GM21423 (cell line): ENCODE results near the gene MCRIP2.
"Not testable (repeated sequence)": the region's sequence is repeated elsewhere in the genome, so short reads cannot be mapped to it uniquely, and the experiment has no call there.

Experiments used
- ATAC-seq: cut with Tn5 transposase; IDR thresholded peaks from one replicate; pipeline ENCODE4 v1.9.1; 2021; ENCODE audit warnings: mild to moderate bottlenecking, moderate library complexity; ENCODE audit not compliant: unreplicated experiment

Gene MCRIP2, protein sequence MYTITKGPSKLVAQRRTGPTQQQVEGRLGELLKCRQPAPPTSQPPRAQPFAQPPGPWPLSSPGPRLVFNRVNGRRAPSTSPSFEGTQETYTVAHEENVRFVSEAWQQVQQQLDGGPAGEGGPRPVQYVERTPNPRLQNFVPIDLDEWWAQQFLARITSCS

DNA sequence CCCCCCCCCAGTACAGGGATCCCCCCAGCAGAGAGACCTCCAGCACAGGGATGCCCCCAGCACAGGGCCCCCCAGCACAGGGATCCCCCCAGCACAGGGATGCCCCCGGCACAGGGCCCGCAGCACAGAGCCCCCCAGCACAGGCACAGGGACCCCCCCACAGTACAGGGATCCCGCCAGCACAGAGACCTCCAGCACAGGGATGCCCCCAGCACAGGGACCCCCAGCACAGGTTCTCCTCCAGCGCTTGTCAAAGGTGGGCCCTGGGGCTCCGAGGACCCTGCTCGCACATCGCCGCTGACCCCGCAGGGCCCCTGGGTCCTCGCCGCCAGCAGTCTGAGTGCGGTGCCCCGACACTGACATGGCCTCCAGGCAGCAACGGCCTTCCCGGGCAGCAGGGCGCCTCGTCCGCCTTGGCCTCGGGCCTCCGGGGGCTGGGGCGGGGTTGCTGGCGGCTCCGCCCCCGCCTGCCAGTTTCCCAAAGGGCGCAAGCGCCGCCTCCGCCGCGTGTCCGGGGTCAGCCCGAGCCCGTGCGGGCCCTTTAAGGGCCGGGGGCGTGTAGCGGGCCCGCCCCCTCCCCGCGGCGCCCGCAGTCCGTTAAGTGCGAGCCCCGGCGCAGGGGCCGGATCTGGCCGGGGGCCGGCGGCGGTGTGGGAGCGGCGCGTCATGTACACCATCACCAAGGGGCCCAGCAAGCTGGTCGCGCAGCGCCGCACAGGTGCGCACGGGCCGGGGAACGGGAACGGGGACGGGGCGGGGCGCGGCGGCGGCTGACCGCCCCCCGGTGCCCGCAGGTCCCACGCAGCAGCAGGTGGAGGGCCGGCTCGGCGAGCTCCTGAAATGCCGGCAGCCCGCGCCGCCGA, at the start of gene MCRIP2:
MCRIP2 (plus strand) TSS at position 503 of the 863 bp plus-strand sequence; CDS start at position 667, 164 bp downstream.
- ATAC-seq, result peak; percentile 50

DNA sequence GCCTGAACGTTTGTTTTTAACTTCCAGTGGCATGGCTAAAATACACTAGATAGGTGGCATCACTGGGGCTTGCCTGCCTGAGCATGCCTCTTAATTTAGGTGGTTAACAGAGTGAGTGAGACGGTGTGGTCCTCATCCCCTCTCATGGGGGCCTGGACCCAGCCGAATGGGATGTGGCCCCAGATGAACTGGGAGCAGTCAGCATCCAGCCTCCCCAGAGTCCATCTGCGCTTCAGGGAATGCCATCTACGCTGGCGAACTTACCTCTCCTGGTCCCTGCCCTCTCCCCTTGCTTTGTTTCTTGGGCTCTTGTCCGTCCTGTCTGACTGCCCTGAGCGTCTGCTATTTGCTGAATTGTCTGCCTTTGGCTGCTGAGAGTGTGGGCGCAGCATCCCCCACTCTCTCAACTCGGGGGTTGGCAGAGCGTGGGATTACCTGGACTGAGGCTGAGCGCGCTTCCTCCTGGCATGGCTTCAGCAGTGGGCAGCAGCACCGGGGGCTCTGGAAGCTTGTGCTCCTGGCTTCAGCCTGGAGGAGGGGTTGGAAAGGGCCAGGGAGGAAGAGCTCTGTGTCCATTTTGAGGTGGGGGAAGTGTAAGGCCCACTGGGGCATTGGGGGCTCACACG, 49.6 kb upstream of the MCRIP2 start:
- ATAC-seq, result no peak

DNA sequence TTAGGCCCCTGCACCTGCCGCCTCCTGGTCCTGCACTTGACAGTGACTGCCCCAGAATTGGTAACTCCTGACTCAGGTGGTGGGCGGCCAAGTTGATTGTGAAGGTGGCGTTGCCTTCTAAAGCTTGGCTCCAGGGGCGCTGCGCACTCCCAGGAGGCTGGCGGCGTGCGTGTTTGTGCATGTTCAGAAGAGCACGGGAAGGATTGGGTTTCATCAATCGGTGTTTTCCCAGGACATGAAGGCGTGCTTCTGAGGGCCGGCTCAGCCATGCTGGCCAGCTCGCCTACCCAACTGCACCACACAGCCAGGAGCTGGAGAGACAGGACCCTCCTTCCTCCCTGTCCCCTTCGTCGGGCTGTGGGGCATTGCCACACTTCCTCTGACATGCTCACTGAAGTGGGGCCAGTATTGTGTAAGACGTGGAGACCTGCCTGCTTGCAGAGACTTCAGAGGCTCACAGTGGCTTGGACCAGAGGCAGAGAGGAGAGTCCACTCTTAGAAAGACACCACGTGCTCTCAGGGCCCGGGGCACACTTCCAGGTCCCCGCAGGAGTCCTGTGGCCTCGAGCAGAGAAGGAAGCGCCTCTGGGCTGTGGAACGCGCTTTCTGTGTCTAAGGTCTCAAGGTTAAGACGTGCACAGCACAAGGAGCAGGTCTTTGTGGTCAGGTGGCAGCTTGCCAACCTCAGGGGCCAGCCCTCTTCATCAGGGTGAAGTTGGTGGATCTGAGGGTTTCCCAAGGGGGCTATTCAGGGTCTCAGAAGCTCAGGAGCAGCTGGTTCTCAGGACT, 48.9 kb upstream of the MCRIP2 start:
- no peak for ATAC-seq

DNA sequence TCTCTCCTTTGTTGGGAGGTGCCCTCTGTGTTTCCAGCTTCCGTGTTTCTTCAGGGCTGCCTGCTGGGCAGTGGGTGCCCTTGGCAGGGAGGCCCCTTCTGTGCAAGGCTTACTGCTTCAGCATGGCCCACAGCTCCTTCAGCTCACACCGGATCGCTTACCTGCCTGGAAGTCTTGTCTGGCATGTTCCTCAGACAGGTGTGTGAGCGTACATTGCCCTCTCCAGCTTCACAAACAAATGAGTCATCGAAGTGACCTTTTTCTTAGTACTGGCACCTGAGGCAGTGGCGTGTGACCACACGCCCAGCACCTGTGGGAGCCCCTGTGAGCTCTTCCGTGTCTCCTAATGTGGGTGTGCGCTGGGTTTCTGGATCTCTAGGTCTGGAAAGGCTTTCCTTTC, 48.2 kb upstream of the MCRIP2 start:
- ATAC-seq, result no peak

DNA sequence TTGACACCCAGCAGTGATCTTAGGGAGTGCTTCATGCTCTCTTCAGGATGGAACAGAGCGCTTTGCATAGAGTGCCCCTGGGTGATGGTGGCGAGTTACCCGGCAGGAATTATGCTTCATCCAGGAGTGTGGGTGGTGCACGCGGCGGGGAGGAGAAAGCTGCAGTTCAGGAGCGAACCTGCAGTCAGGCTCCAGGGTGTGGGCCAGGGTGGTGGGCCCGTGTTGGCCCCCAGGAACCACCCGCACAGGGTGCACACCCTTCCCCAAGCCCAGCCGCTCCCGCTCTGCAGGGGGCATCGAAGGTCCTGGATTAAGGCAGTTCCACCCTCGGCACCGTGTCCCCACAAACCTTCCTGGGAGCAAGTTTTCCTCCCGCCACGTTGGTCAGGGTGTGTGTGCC, 47.8 kb upstream of the MCRIP2 start:
- no peak for ATAC-seq

DNA sequence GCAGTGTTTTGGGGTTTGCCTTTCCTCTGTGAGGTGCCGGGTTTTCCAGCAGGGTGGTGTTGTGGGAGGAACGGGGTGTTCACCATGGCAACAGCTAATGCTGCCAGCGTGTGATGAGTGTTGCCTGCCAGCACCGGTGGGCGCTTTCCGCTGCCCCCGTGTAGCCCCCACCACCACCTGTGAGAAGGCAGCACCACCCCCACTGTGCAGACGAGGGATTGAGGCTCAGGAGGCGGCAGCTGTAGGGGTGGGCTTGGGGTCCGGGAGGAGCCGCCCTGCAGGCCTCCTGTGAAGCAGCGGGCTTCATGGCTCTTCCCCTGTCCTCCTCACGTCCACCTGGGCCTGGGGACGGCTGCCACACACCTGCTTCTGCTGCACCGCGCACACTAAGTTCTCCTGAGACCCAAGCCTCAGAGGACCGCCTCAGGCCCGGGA, 46.5 kb upstream of the MCRIP2 start:
- no peak for ATAC-seq

DNA sequence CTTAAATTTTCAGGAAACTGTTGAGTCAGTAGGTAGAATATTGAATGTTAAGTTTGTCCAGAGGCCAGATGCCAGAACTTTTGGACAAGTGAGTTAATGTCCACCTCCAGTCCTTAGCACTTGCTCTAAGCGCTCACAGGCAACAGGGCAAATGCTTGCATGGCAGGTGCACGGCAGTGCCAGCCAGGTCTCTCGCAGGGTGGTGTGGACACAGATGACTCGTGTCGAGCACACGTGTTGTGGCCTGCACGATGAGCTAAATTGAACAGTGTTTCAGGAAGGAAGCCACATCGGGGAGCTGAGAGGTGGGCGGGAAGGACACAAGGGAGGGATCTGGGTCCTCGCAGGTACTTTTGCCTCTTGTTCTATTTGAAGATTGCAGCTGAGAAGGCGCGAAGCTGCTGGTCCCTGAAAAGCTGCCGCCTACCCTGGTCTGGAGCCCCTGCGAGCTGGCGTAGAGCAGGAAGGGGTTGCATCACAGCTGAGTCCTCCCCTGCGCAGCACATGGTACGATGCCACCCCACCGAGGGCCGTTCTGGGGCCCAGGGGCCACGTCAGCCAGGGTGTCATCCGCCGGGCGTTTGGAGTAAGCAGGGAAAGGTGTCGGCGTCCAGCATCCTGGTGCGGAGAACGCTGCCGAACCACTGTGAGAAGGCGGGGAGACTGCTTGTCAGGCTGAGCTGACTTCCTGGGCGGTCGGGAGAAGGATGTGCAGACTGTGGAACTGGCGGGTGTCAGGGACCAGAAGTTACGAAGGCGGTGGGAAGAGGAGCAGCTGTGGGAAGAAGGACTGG, 45.5 kb upstream of the MCRIP2 start:
- ATAC-seq, result no peak

DNA sequence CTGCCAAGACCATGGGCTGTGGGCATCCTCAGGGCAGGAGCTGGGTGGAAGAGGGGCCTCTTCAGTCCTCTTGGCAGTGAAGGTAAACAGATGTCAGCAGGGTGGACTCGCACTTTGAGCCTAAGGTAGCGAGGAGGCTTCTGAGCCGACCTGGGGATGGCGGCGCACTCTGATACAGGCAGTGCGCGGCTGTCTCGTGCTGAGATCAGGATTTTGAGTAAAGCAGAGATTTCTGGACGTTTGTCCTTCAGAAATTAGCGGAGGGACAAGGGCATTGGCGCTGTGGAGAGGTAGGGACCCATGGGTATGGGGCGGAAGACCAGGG, 44.9 kb upstream of the MCRIP2 start:
- ATAC-seq, result no peak

DNA sequence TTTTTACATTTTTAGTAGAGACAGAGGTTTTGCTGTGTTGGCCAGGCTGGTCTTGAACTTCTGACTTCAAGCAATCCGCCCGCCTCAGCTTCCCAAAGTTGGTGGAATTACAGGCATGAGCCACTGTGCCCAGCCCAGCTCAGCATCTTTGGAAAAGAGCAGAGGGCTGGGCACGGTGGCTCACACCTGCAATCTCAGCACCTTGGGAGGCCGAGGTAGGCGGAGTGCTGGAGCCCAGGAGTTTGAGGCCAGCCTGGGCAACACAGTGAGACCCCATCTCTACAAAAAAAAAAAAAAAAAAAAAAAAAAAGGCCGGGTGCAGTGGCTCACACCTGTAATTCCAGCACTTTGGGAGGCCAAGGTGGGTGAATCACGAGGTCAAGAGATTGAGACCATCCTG, 44.0 kb upstream of the MCRIP2 start:
- not testable (repeated sequence) for ATAC-seq

DNA sequence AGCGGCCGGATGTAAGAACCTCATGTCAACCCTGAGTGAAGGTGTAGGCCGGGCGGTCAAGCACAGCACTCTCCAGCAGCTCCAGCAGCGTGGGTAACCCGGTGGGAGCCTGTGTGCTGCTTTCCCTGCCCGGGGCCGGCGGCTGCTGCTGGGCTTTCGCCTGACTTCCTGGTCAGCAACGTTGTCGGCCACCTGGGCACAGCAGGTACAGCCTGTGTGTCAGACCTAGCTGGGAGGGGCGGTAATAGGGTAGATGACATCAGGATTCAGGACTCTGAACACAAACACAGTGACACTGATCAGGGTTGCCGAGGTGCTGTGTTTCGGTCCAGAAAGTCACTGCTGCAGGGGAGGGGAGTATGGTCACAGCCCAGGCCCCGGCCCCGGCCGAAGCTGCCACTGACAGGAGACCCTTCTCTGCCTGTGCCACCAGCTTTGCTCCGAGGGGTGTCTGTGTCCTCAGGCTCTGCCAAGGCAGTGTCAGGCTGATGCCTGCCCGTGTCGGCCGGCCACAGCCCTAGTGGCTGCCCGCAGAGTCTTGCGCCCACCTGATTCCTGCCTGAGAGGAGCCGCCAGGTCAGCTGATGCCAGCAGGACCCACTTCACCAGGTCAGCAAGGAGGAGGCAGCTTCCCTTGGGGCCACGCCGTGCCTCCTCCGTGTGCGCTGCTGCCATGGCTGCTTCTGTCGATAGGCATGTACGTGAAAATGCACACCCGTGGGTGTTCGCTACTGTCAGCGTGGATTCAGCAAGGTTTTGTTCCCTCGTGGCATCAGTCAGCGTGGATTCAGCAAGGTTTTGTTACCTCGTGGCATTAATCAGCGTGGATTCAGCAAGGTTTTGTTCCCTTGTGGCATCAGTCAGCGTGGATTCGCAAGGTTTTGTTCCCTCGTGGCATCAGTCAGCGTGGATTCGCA, 42.5 kb upstream of the MCRIP2 start:
- ATAC-seq, result no peak

DNA sequence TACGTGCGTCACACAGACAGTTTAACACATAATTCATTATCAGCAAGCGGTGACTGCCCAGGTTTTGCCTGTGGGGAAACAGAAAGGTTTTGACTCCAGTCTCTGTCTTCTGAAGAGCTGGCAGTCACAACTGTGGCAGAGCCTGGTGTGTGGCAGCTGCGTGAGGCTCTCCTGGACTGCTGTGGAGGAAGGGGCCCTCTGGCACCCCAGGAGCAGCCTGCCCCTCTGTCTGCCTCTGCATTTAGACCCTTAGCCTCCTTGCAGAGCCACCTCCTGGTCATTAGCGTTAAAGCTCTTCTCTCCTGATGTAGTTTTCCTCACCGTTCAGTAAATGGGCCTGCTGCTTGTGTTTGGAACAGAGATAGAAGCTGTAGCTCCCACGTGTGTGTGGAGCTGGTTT, 40.8 kb upstream of the MCRIP2 start:
- ATAC-seq, result no peak

DNA sequence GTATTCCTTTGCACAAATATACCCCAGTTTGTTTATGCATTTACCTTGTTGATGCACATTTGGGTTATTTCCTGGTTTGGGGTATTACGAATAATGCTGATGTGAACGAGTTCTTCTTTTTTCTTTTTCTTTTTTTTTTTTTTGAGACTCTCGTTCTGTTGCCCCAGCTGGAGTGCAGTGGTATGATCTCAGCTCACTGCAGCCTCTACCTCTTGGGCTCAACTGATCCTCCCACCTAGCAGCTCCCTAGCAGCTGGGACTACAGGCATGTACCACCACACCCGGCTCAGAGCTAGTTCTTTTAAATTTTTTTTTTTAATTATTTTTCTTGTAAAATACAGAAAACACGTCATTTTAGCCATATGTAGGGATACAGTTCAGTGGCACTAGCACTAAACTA, 37.7 kb upstream of the MCRIP2 start:
- ATAC-seq, result no peak

DNA sequence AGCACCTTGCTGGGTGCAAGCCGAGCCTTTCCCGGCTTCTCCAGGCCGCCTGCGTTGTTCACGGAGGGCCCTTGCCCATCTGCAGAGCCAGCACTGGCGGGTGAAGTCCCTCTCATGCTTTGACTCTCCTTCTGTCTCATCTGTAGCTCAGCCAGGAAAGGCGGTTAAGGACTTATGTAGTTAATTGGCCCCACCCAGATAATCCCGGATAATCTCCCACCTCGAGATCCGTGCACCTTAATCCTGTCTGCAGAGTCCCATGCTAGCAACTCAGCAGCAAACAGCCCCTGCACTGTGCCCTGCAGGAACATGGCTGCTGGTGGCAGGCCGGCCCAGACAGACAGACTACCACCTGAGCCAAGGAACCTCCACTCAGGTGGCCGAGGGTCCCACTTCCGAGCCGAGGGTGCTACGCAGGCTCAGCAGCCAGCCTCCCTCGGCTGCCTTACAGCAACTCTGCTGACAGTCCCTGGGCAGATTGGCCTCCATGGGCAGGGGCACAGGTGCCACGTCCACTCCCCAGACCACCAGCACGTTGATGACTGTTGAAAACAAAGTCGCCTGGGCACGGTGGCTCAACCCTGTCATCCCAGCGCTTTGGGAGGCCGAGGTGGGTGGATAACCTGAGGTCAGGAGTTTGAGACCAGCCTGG, 34.8 kb upstream of the MCRIP2 start:
- no peak for ATAC-seq

DNA sequence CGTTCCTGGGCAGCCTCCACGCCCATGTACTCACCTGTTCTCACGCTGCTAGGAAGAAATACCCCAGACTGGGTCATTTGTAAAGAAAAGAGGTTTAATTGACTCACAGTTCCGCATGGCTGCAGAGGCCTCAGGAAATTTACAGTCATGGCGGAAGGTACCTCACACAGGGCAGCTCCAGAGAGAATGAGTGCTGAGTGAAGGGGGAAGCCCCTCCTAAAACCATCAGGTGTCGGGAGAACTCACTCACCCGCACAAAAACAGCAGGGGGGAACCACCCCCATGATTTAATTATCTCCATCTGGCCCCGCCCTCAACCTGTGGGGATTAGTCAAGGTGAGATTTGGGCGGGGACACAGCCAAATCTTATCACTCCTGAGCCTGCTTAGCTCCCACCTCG, 33.6 kb upstream of the MCRIP2 start:
- no peak for ATAC-seq

DNA sequence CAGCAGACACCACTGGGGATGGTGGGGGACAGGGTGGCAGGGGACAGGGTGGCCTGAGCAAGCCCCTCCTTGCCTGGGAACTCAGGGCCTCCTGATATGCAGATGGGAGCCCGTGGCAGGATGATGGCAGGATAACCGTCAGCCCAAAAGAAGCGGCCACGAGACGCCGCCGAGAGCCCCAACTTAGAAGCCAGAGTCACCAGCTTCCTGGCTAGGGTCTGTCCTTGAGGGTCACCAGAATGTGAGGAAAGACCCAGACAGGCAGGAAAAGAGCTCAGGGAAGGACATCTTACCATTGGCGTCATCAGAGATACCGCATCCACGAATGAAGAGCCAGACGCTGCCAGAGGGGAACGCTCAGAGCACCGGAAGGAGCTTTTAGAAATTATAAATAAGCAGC, 32.3 kb upstream of the MCRIP2 start:
- ATAC-seq, result no peak

DNA sequence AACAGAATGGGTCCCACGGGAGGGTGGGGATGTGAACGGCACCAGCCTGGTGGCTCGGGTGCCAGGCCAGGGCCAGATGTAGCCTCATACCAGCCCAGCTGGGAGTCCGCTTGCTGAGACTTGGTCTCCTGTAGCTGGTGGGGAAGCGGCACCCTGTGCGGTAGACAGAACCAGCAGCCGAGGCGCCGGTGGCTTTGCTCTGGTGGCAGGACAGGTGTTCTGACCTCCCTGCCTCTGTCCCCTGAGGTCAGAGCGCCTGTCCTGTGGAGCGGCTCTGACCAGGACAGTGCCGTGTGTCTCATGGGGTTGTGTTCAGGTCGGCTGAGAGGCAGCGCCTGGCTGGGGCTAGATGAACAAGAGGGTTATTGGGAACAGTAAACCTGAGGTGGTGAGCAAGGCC, 31.6 kb upstream of the MCRIP2 start:
- ATAC-seq, result no peak

DNA sequence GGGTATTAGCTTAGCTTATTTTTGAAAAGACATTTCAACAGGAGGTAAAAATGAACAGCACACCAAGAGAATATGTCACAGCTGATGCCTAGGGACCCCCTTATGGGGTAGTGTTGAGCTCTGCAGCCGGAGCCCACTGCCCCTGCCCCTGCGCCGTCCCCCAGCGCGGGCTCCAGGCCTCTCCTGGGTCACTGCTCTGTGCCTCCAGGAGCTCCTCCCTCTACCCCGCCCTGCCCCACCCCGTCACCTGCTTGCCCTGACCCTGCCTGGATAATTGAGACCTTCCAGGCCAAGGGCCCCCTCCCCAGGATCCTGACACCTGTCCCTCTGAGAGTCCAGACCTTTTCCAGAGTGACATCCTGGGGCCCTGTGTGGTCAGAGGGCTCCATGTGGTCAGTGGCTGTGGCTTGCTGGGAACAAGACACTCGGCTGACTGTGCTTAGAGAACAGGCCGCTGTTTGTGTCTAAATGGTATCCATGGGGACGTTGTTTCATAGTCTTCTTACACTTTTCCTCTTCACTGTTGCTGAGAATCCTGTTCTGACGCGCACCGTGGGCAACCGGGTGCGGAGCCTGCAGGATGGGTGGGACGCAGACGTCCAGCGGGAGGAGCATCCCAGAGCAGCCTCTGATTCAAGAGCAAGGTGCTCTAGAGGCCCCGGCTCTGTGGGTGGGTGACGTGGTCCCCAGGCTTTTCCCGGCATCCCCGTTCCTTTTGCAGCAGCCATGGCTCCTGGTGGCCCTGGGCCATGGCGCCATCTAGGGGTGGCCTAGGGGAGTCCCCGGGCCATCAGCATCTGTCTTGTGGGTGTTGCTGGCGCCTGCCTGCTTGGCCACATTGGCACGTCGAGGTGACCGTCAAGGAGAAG, 30.9 kb upstream of the MCRIP2 start:
- ATAC-seq, result no peak

DNA sequence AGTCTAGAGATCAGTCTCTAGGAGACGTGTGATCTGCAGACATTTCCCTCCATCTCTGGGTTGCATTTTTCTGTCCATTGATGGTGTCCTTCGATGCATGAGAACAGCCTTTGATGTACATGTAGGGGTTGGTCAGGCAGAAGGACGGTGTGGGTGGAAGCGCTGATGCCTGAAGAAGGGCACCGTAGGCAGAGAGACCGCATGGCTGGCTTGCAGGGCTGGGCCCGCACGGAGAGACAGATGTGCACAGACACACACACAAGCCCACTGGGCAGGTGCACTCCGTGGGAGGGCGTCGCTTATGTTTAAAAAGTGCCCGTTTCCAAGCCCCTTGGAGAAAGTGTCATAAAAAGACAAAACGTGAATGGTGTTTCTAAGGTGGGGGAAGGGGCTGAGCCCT, 26.5 kb upstream of the MCRIP2 start:
- ATAC-seq, result no peak
